Mesodermal cell (in vitro differentiated cells): ENCODE results near the gene NRP2. TPM values are rescaled to one million over a fixed set of nuclear protein-coding genes. Genes with fewer than 3 reads are reported as not detected.

ENCODE experiments used
- H3K27ac ChIP-seq: 2 replicates; pipeline ENCODE4 v1.7.0; 2013; ENCODE audit warnings: mild to moderate bottlenecking, low read depth, low read length, moderate library complexity; ENCODE audit not compliant: severe bottlenecking
- H3K36me3 ChIP-seq: 2 replicates; pipeline ENCODE4 v1.7.1; 2013; ENCODE audit warnings: mild to moderate bottlenecking, low read length, moderate library complexity; ENCODE audit not compliant: control insufficient read depth, insufficient read depth
- H3K4me1 ChIP-seq: one replicate; pipeline ENCODE4 v1.7.1; 2013; ENCODE audit warnings: mild to moderate bottlenecking, low read length; ENCODE audit not compliant: insufficient read depth, control insufficient read depth, poor library complexity, severe bottlenecking
- H3K4me3 ChIP-seq: 2 replicates; pipeline ENCODE4 v1.7.0; 2013; ENCODE audit warnings: low read length, control low read depth, mild to moderate bottlenecking; ENCODE audit not compliant: insufficient read depth, poor library complexity, severe bottlenecking; ENCODE audit errors: extremely low read depth
- H3K9me3 ChIP-seq: 2 replicates; pipeline ENCODE4 v1.7.1; 2013; ENCODE audit warnings: mild to moderate bottlenecking, low read length, moderate library complexity; ENCODE audit not compliant: control insufficient read depth
- WGBS, 2 experiments: methylation state at CpG; one replicate each; pipeline ENCODE4 v1.1.5; 2013; ENCODE audit warnings: missing lambda C conversion rate in 2 of 2; ENCODE audit not compliant: insufficient coverage in 2 of 2; 5-methylcytosine and 5-hydroxymethylcytosine counted together
- polyA plus RNA-seq, 2 experiments: library from polyadenylated mRNA; stranded (reverse); fragments of 50-300 nt; gene quantifications; one replicate each; pipeline ENCODE4 v1.2.3, GENCODE V29; 2013

NRP2 gene, protein sequence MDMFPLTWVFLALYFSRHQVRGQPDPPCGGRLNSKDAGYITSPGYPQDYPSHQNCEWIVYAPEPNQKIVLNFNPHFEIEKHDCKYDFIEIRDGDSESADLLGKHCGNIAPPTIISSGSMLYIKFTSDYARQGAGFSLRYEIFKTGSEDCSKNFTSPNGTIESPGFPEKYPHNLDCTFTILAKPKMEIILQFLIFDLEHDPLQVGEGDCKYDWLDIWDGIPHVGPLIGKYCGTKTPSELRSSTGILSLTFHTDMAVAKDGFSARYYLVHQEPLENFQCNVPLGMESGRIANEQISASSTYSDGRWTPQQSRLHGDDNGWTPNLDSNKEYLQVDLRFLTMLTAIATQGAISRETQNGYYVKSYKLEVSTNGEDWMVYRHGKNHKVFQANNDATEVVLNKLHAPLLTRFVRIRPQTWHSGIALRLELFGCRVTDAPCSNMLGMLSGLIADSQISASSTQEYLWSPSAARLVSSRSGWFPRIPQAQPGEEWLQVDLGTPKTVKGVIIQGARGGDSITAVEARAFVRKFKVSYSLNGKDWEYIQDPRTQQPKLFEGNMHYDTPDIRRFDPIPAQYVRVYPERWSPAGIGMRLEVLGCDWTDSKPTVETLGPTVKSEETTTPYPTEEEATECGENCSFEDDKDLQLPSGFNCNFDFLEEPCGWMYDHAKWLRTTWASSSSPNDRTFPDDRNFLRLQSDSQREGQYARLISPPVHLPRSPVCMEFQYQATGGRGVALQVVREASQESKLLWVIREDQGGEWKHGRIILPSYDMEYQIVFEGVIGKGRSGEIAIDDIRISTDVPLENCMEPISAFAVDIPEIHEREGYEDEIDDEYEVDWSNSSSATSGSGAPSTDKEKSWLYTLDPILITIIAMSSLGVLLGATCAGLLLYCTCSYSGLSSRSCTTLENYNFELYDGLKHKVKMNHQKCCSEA
- 195 TPM for polyA plus RNA-seq (2013, experiment 1 of 2)
- polyA plus RNA-seq (2013, experiment 2 of 2) = 172 TPM

DNA sequence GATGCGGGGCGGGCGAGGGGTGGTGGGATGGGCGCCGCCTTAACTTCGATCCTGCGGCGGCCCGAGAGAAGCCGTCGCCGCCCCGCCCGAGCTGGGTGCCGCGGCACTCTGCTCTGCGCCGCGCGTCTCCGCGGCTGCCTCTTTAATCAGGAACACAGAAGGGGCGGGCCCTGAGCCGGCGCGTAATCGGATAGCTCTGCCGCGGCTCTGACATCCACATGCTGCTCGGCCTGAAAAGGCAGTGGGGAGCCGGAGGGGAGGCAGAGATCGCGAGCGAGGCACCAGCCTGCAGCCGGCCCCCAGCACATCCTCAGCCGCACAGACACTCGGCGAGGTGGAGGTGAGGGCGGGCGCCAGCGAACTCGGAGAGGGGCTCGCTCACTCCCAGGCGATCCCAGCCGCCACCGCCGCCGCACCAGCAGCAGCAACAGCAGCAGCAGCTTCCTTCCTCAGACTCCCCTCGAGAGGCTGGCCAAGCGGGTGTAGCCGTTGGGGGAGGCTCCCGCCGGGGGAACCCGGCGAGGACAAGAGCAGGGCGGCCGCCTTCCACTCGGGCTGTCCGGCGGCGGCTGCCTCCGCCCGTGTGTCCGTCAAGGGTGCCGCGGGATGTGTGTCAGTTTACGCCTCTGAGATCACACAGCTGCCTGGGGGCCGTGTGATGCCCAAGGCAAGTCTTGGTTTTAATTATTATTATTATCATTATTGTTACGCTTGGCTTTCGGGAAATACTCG is at the start of gene NRP2:
TSS of gene NRP2 (plus strand) at position 263 of the 732 bp plus-strand sequence. CDS start 790 bp downstream, outside the sequence.
- peak within 1 kb of the TSS; percentile 24 for H3K27ac ChIP-seq
- H3K4me3 ChIP-seq = peak within 1 kb of the TSS; percentile 72
- H3K36me3 ChIP-seq = peaks cover 12% of the 10 kb centered on the region
- H3K4me1 ChIP-seq = peaks cover 19% of the 10 kb centered on the region
- WGBS, 2 experiments = 0 to 1% methylated on average over 54 to 61 of the region's 71 CpGs
- no peaks in the 10 kb centered on the region for H3K9me3 ChIP-seq

DNA sequence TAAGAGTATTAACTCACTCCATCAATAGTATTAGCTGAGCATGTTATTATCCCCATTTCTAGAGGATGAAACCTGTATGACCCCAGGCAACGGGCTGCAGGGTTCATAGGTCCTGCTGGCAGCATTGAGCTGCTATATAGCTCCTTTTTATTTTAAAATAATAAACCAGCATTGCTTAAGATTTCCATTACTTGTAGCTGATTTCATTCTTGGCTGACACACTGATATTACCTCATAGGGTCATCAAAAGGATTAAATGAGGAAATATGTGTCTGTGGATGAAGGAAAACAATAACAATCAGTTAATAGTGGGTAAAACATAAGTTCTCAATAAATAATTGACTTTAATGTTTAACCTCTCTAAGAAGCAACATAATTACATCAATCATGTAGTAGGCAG is 48.3 kb upstream of the NRP2 start:
- Histone ChIP-seq H3K4me1 (peaks cover 6% of the 10 kb centered on the region), H3K4me3 (no peak overlapping the region), H3K9me3 (peaks cover 3% of the 10 kb centered on the region), H3K36me3 (no peaks in the 10 kb centered on the region), H3K27ac (no peak overlapping the region)
- 100% methylated on average over 1 of the region's 1 CpG; no CpG with 5 or more reads in 1 of the 2 experiments for WGBS, 2 experiments

DNA sequence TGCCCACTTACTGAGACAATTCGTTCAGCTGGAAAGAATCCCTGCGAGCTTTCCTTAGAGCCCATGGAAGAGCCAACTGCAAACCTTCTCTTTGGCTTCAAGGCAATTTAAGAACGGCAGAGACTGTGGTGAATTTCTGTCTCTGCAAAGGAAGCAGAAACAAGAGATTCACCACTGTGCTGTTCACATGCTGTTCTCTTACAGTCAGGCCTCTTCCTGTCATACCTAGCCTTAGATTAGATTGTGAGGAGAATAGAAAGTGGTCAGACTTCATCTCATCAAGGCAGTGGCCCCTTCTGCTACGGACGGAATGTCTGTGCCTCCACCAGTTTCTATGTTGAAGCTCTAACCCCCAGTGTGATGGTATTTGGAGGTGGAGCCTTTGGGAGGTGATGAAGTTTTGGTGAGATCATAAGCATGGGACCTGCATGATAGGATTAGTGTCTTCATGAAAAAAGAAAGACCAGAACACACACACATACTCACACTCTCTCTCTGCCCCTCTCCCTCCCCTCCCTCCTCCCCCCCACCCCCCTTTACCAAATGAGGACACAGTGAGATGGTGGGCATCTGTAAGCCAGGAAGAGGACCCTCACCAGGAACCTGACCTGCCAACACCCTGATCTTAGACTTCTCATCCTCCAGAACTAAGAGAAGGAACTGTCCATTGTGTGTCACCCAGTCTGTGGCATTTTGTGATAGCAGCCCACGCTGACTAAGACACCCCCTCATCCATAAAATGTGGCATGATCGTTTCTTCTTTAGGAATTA is 45.6 kb upstream of the NRP2 start:
- no peak overlapping the region for H3K27ac ChIP-seq
- WGBS, 2 experiments = 84% methylated on average over 2 to 4 of the region's 7 CpGs
- H3K36me3 ChIP-seq = no peaks in the 10 kb centered on the region
- H3K9me3 ChIP-seq = peaks cover 3% of the 10 kb centered on the region
- peaks cover 6% of the 10 kb centered on the region for H3K4me1 ChIP-seq
- H3K4me3 ChIP-seq = no peak overlapping the region

DNA sequence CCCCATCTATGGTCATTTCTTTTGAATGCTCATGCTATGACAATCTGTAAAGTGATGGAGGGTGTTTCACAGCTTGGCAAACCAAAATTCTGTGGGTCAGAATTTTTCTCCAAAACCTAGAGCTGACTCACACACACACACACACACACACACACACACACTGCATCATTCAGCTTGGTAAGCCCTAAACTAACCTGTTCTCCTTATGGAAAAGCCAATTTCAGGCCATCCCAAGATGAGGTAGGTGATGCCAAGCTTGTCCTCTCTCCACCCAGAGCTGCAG is 45.0 kb upstream of the NRP2 start:
- no peak overlapping the region for H3K4me3 ChIP-seq
- H3K4me1 ChIP-seq = peaks cover 9% of the 10 kb centered on the region
- no peak overlapping the region for H3K27ac ChIP-seq
- H3K9me3 ChIP-seq = peaks cover 3% of the 10 kb centered on the region
- H3K36me3 ChIP-seq = no peaks in the 10 kb centered on the region

DNA sequence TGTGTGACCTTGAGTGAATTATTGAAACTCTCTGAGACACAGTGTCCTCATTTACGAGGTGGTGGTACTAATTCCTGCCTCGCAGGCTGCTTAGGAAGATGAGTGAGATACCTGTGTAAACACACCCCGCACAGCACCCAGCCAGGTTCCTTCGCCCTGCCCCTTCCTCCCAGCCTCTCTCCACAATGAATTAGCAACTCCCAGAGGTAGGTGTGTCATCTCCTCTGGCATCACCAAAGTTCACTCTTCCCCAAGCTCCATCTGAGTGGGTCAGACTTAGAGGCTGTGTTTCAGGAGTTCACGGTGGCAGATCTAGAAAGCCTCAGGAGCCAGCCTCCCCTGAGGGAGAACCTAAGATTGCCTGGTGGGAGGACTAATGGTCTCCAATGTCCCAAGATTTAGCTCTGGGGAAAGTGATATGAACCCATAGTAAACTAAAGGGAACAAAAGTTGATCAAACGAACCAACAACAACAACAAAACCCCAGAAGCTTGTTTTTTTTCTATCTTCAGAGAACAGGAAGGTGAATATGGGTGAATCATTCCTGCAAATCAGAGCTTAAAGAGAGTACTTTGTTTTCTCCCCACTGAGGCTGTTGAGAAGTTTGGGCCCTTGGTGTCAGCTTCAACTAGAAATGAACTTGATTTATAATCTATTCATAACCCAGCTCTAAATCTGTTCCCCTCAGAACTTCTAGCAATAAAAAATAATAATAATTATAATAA is 44.4 kb upstream of the NRP2 start:
- Histone ChIP-seq H3K4me1 (peaks cover 15% of the 10 kb centered on the region), H3K4me3 (no peak overlapping the region), H3K27ac (no peak overlapping the region), H3K36me3 (no peaks in the 10 kb centered on the region), H3K9me3 (no peaks in the 10 kb centered on the region)
- WGBS, 2 experiments = 91 to 96% methylated on average over 3 to 4 of the region's 6 CpGs

DNA sequence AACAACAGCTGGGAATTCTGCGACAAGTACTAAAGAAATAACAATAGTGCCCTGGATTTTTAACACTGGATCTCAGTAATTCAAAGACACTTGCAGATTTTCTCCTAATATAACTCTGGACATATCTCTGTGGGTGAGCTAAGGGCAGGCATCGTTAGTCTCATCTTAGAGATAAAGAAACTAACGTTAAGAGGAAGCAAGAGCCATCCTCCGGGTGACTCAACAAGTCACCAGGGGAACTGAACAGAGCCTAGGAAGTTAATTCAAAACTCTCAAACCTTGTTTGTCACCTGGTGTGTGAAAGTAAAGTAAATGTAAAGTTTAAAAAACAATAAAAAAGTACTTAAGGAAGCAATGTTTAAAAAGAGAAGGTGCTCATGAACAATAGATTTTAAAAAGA is 41.6 kb upstream of the NRP2 start:
- WGBS, 2 experiments = 42 to 57% methylated on average over 1 to 3 of the region's 4 CpGs
- Histone ChIP-seq H3K9me3 (no peaks in the 10 kb centered on the region), H3K27ac (no peak overlapping the region), H3K36me3 (no peaks in the 10 kb centered on the region), H3K4me1 (peaks cover 21% of the 10 kb centered on the region), H3K4me3 (no peak overlapping the region)

DNA sequence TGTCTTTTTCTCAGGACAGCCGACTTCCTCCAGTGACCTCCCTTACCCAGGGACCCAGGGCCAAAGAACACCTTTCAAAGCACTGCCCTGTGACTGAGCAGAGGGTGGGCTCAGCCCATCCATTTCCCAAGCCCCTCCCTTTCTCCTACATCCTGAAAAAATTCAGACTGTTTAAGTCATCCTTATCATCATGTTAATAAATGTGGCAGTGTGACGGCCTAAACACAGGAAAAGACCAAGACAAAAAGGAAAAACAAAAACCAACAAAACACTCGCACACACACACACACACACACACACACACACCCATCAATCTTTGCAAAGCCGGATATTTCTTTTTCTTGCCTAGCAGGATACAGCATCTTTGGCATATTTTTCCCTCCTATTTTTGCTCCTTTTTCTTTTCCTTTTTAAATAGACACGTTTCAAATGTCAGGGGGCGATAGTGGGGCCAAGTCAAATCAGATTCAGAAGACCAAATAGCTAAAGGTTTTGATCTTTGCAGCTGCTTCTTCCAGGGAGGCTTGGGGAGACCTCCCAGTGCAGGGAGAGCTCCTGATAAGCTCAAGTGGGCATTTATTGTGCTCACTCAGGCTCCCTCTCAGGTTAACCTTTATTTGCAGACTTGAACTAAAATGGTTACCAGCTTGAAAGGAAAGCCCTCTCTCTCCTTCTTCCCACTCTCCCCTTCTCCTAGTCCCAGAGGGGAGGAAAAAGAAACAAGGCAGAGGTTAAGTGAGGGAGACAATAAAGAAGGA is 39.5 kb upstream of the NRP2 start:
- Histone ChIP-seq H3K27ac (peak overlapping the region; percentile 32), H3K4me1 (peaks cover 20% of the 10 kb centered on the region), H3K9me3 (no peaks in the 10 kb centered on the region), H3K4me3 (no peak overlapping the region), H3K36me3 (no peaks in the 10 kb centered on the region)
- 69 to 71% methylated on average over 4 to 5 of the region's 6 CpGs for WGBS, 2 experiments

DNA sequence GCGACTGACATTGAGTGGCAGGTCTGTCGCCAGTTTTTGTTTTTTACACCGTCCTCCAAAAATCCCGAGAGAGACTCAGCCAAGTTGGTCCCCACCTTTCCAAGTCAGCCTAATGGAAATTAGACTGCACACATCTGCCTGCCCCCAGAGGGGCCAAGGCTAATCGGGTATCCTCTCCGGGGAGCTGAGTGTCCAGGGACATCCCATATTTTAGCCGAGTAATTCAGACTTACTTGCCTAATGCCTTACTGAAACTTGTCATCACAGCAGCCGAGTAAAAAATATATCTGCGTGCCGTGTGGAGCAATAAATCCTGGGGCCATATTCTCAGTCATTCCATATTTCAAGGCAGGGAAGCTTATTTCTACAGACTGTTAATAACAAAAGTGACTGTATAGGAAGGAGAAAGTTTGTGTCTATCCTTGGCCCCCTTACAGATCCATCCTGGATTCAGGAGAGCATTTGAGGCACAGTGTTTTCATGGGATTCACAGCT is 38.9 kb upstream of the NRP2 start:
- Histone ChIP-seq H3K36me3 (no peaks in the 10 kb centered on the region), H3K9me3 (no peaks in the 10 kb centered on the region), H3K27ac (no peak overlapping the region), H3K4me1 (peaks cover 15% of the 10 kb centered on the region), H3K4me3 (no peak overlapping the region)
- 85 to 95% methylated on average over 6 to 7 of the region's 10 CpGs for WGBS, 2 experiments

DNA sequence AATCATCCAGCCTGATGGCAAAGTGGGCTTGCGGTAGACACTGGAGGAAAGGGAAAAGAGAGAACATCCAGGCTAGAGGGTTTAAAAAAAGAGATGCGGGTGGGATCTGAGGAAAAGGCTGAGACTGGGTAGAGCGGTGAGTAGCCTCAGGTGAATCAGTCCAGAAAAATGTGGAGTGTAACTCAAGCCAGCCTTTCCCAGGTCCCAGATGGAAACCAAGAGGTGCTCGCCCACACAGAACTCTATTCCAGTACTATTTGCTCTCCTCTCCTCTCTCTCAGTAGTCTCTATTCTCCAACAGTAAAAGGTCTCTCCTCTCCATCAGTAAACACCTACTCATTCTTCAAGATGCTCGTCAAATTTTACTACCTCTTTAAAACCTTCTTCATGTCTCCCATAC is 38.3 kb upstream of the NRP2 start:
- H3K36me3 ChIP-seq = no peaks in the 10 kb centered on the region
- no peak overlapping the region for H3K27ac ChIP-seq
- no peaks in the 10 kb centered on the region for H3K9me3 ChIP-seq
- no peak overlapping the region for H3K4me3 ChIP-seq
- 93 to 96% methylated on average over 3 to 5 of the region's 5 CpGs for WGBS, 2 experiments
- H3K4me1 ChIP-seq = peaks cover 15% of the 10 kb centered on the region
